ENCODE data around the gene RBM44. TPM values are rescaled to one million over a fixed set of nuclear protein-coding genes. Genes with fewer than 3 reads are reported as not detected.

Gene RBM44
- total and polyA plus RNA-seq, 10 donors = 0.29 to 3.1 (median 1.5) TPM

GRCh38 chr2:237870126-237870525 is 71.5 kb downstream of the RBM44 start:
- DNase-seq = no peak
- WGBS, 5 donors = 87 to 90% (median 88%) methylated on average over 11 of the region's 11 CpGs
- no peak for TF ChIP-seq CTCF (IDR thresholded peaks at IDR 0.05 in 8 of 11, conservative IDR thresholded peaks at IDR 0.05 in 3 of 11)
- TF ChIP-seq POLR2AphosphoS5 (IDR thresholded peaks at IDR 0.05) = no peak
- no peak for TF ChIP-seq POLR2A (IDR thresholded peaks at IDR 0.05)
- intact Hi-C loops (cut with DNase I; ENCODE audit: low total_unique reads) = no loop called here
- Histone ChIP-seq H3K27ac (no peak overlapping the region), H3K4me3 (no peak overlapping the region), H3K9me3 (no peaks in the 10 kb centered on the region), H3K27me3 (replicated peaks in 1 of 7) (peaks cover 0 to 56% (median 0%) of the 10 kb centered on the region in 7 donors), H3K4me1 (peaks cover 0 to 23% (median 4%) of the 10 kb centered on the region in 6 donors), H3K36me3 (no peaks in the 10 kb centered on the region)

- H3K4me1 ChIP-seq = peaks cover 0 to 23% (median 4%) of the 10 kb centered on the region in 6 donors
- 74 to 77% (median 77%) methylated on average over 20 to 23 of the region's 23 CpGs for WGBS, 5 donors
- no peaks in the 10 kb centered on the region for H3K9me3 ChIP-seq
- no peak overlapping the region for H3K27ac ChIP-seq
- TF ChIP-seq POLR2AphosphoS5 (IDR thresholded peaks at IDR 0.05) (no peak), POLR2A (IDR thresholded peaks at IDR 0.05) (no peak)
- peak; percentile 51 for DNase-seq
- no peak overlapping the region for H3K4me3 ChIP-seq
- H3K36me3 ChIP-seq = no peaks in the 10 kb centered on the region
- intact Hi-C loops (cut with DNase I; ENCODE audit: low total_unique reads) = no loop called here
- peaks cover 0 to 58% (median 0%) of the 10 kb centered on the region in 7 donors for H3K27me3 ChIP-seq (replicated peaks in 1 of 7)
Observed at GRCh38 chr2:237870754-237871651, 72.4 kb downstream of the RBM44 start.

- Histone ChIP-seq H3K27ac (no peak overlapping the region), H3K36me3 (no peaks in the 10 kb centered on the region), H3K27me3 (replicated peaks in 1 of 7) (peaks cover 0 to 58% (median 0%) of the 10 kb centered on the region in 7 donors), H3K9me3 (no peaks in the 10 kb centered on the region), H3K4me1 (peaks cover 0 to 23% (median 4%) of the 10 kb centered on the region in 6 donors), H3K4me3 (no peak overlapping the region)
- DNase-seq = peak; percentile 60
- WGBS, 5 donors = 86 to 96% (median 91%) methylated on average over 9 to 19 of the region's 19 CpGs
- intact Hi-C loops (cut with DNase I; ENCODE audit: low total_unique reads) = no loop called here
- TF ChIP-seq POLR2A (IDR thresholded peaks at IDR 0.05) = no peak
- no peak for TF ChIP-seq CTCF (IDR thresholded peaks at IDR 0.05 in 8 of 11, conservative IDR thresholded peaks at IDR 0.05 in 3 of 11)
- no peak for TF ChIP-seq POLR2AphosphoS5 (IDR thresholded peaks at IDR 0.05)
Observed at GRCh38 chr2:237872178-237872887, 73.8 kb downstream of the RBM44 start.

GRCh38 chr2:237873421-237873831 is 74.8 kb downstream of the RBM44 start:
- no peak overlapping the region for H3K4me3 ChIP-seq

More at GRCh38 chr2:237873421-237873831, 74.8 kb downstream of the RBM44 start:
- H3K27ac ChIP-seq = no peak overlapping the region
- no peak for TF ChIP-seq POLR2A (IDR thresholded peaks at IDR 0.05)
- no peak for TF ChIP-seq CTCF (IDR thresholded peaks at IDR 0.05 in 8 of 11, conservative IDR thresholded peaks at IDR 0.05 in 3 of 11)
- no peak for TF ChIP-seq POLR2AphosphoS5 (IDR thresholded peaks at IDR 0.05)
- H3K36me3 ChIP-seq = no peaks in the 10 kb centered on the region
- 29 to 39% (median 39%) methylated on average over 11 of the region's 11 CpGs for WGBS, 5 donors
- no peaks in the 10 kb centered on the region for H3K9me3 ChIP-seq
- intact Hi-C loops (cut with DNase I; ENCODE audit: low total_unique reads) = no loop called here
- peaks cover 0 to 22% (median 4%) of the 10 kb centered on the region in 6 donors for H3K4me1 ChIP-seq
- peak; percentile 43 for DNase-seq
- H3K27me3 ChIP-seq (replicated peaks in 1 of 7) = peaks cover 0 to 57% (median 0%) of the 10 kb centered on the region in 7 donors

All from spleen (tissue), 11 donors.